Sigmoid colon (tissue), 7 donors: ENCODE data around the gene ARMCX6. TPM values are rescaled to one million over a fixed set of nuclear protein-coding genes. Genes with fewer than 3 reads are reported as not detected.

Experiments used
- DNase-seq: peaks from one replicate; pipeline ENCODE4 v3.0.0-alpha.2; 2019
- H3K27ac ChIP-seq, 4 donors: fragments of 200-600 bp; sonication (generic); one replicate each; pipeline ENCODE4 v1.5.1; 2016 to 2019; ENCODE audit warnings: mild to moderate bottlenecking in 1 of 4
- H3K27me3 ChIP-seq, 3 donors: fragments of 200-600 bp; sonication (generic); one replicate each; pipeline ENCODE4 v1.5.1; 2019; ENCODE audit warnings: mild to moderate bottlenecking in 1 of 3
- H3K36me3 ChIP-seq, 4 donors: fragments of 200-600 bp; sonication (generic); one replicate each; pipeline ENCODE4 v1.5.1; 2016 to 2019
- H3K4me1 ChIP-seq, 4 donors: fragments of 200-600 bp; sonication (generic); one replicate each; pipeline ENCODE4 v1.5.1; 2017 to 2019
- H3K4me3 ChIP-seq, 4 donors: fragments of 200-600 bp; sonication (generic); one replicate each; pipeline ENCODE4 v1.5.1; 2017 to 2019; ENCODE audit warnings: mild to moderate bottlenecking in 2 of 4, moderate library complexity in 1 of 4
- H3K9me3 ChIP-seq, 4 donors: fragments of 200-600 bp in 3 of 4; sonication (generic) in 3 of 4; one replicate each; pipeline versions ENCODE4 v1.5.1 to v1.6.1; 2013 to 2019
- EP300 ChIP-seq, 4 donors: sonication (generic); formaldehyde crosslinking; IDR thresholded peaks; one replicate each; pipeline ENCODE4 v1.6.1; 2017; ENCODE audit warnings: antibody characterized with exemption in 4 of 4
- whole genome bisulfite sequencing, 2 donors: extraction: QIAGEN DNeasy Blood & Tissue Kit; methylation state at CpG; one replicate each; pipeline ENCODE4 v1.1.7; 2013; 5-methylcytosine and 5-hydroxymethylcytosine counted together
- intact Hi-C: fragments of 100-400 bp; cut with DNase I; formaldehyde crosslinking; loops from one replicate; pipeline ENCODE4 v1.15.1; 2023
- polyA plus RNA-seq, 3 donors: library from polyadenylated mRNA; stranded (reverse); fragments of 200-250 nt; gene quantifications; one replicate each; pipeline ENCODE4 v1.2.3, GENCODE V29; 2013
- small RNA-seq, 3 donors: library from RNA; depleted of rRNA; stranded (forward); fragments of <200 nt; gene quantifications; one replicate each; pipeline ENCODE3, GENCODE V24; 2016
- total RNA-seq, 4 donors: library from RNA; depleted of rRNA; stranded (reverse); fragments of >200 nt; gene quantifications; one replicate each; pipeline ENCODE4 v1.1.0, GENCODE V29; 2016
- TF ChIP-seq, protein P1 (sequence below), 4 experiments: fragments of 450-650 bp in 3 of 4; fragments of 200-600 bp in 1 of 4; IDR thresholded peaks; one replicate each; pipeline ENCODE4 v1.5.1; 2016 to 2019; ENCODE audit warnings: antibody characterized with exemption in 4 of 4, mild to moderate bottlenecking in 3 of 4, moderate library complexity in 2 of 4
- donor health status: healthy with polysubstance abuse.
- donor health status: Bipolar disorder and iron deficiency.
- donor health status: healthy.

The ARMCX6 gene
- total and polyA plus RNA-seq, 7 donors: 12.8 to 24.1 (median 22.2) TPM

- Histone ChIP-seq H3K9me3 (no peaks in the 10 kb centered on the region), H3K36me3 (no peaks in the 10 kb centered on the region), H3K4me1 (no peaks in the 10 kb centered on the region), H3K4me3 (no peak overlapping the region), H3K27ac (no peak overlapping the region), H3K27me3 (no peaks in the 10 kb centered on the region)
- DNase-seq: no peak
- intact Hi-C loops: loop anchor here (5.0 kb wide), 2 partner anchors 161 to 201 kb away; no protein-coding TSS in a partner anchor
- TF ChIP-seq EP300 (IDR thresholded peaks at IDR 0.05): no peak
- TF ChIP-seq, protein P1, sequence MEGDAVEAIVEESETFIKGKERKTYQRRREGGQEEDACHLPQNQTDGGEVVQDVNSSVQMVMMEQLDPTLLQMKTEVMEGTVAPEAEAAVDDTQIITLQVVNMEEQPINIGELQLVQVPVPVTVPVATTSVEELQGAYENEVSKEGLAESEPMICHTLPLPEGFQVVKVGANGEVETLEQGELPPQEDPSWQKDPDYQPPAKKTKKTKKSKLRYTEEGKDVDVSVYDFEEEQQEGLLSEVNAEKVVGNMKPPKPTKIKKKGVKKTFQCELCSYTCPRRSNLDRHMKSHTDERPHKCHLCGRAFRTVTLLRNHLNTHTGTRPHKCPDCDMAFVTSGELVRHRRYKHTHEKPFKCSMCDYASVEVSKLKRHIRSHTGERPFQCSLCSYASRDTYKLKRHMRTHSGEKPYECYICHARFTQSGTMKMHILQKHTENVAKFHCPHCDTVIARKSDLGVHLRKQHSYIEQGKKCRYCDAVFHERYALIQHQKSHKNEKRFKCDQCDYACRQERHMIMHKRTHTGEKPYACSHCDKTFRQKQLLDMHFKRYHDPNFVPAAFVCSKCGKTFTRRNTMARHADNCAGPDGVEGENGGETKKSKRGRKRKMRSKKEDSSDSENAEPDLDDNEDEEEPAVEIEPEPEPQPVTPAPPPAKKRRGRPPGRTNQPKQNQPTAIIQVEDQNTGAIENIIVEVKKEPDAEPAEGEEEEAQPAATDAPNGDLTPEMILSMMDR (IDR thresholded peaks at IDR 0.05): peak; percentile 31 to 49 (median 44)
- 10 to 13% methylated on average over 5 of the region's 5 CpGs for WGBS, 2 donors
These were observed 21.9 kb downstream of the ARMCX6 start for GRCh38 chrX:101595739-101596419.

Small RNAs within 50 kb of the gene (small RNA-seq; reads per million reads assigned to genes)
- gene RNU6-30P: 0 reads per million in 3 donors

Other genes starting within 250 kb of the ARMCX6 start
- 1 to 10 TPM; 4.2 to 8.6 (median 6.1) TPM for gene BTK, start 231.8 kb downstream of the ARMCX6 start, total RNA-seq
- 10 to 100 TPM in 1 of 3 donors, 1 to 10 TPM in 2; 4.2 to 23.2 (median 5.4) TPM for gene BTK, start 231.8 kb downstream of the ARMCX6 start, polyA plus RNA-seq
- 1,000 to 10,000 TPM in 2 of 4 donors, 100 to 1,000 TPM in 2; 753 to 2,539 (median 1,366) TPM for gene RPL36A, start 227.0 kb downstream of the ARMCX6 start, total RNA-seq
- gene RPL36A, start 227.0 kb downstream of the ARMCX6 start, polyA plus RNA-seq: 1,000 to 10,000 TPM; 1,854 to 3,258 (median 2,959) TPM
- gene GLA, start 210.1 kb downstream of the ARMCX6 start, total RNA-seq: 10 to 100 TPM in 3 of 4 donors, 1 to 10 TPM in 1; 9.7 to 15.3 (median 13.0) TPM
- 10 to 100 TPM in 2 of 3 donors, 1 to 10 TPM in 1; 6.0 to 24.0 (median 23.2) TPM for gene GLA, start 210.1 kb downstream of the ARMCX6 start, polyA plus RNA-seq
- gene HNRNPH2, start 209.8 kb downstream of the ARMCX6 start, total RNA-seq: 10 to 100 TPM; 38.8 to 51.0 (median 47.2) TPM
- gene HNRNPH2, start 209.8 kb downstream of the ARMCX6 start, polyA plus RNA-seq: 10 to 100 TPM; 56.5 to 66.4 (median 64.7) TPM
- gene ARMCX4, start 132.5 kb downstream of the ARMCX6 start, total RNA-seq: 10 to 100 TPM in 3 of 4 donors, 1 to 10 TPM in 1; 9.5 to 26.3 (median 12.4) TPM
- gene ARMCX4, start 132.5 kb downstream of the ARMCX6 start, polyA plus RNA-seq: 1 to 10 TPM; 3.2 to 5.4 (median 5.3) TPM
- gene ARMCX1, start 67.5 kb downstream of the ARMCX6 start, total RNA-seq: 10 to 100 TPM; 49.1 to 73.1 (median 60.7) TPM
- 10 to 100 TPM in 1 of 3 donors, 1 to 10 TPM in 2; 2.8 to 13.2 (median 8.2) TPM for gene ARMCX1, start 67.5 kb downstream of the ARMCX6 start, polyA plus RNA-seq
- 10 to 100 TPM; 46.8 to 53.3 (median 50.8) TPM for gene ARMCX3, start 5.2 kb upstream of the ARMCX6 start, total RNA-seq
- gene ARMCX3, start 5.2 kb upstream of the ARMCX6 start, polyA plus RNA-seq: 10 to 100 TPM; 12.6 to 27.1 (median 14.3) TPM
- gene ARMCX2, start 41.9 kb upstream of the ARMCX6 start, total RNA-seq: 10 to 100 TPM; 29.1 to 43.3 (median 34.3) TPM
- 1 to 10 TPM; 1.8 to 9.8 (median 2.4) TPM for gene ARMCX2, start 41.9 kb upstream of the ARMCX6 start, polyA plus RNA-seq